B cell (primary cell): ENCODE measurements around the gene CREB5. TPM values are rescaled to one million over a fixed set of nuclear protein-coding genes. Genes with fewer than 3 reads are reported as not detected.
"Not testable (repeated sequence)": the region's sequence is repeated elsewhere in the genome, so short reads cannot be mapped to it uniquely, and the experiment has no call there.

Source experiments
- ATAC-seq: fragments of 200-7000 bp; cut with Tn5 transposase; one replicate; pipeline ENCODE4 v1.10.0; 2021; ENCODE audit warnings: low read depth, mild to moderate bottlenecking, moderate number of reproducible peaks, moderate library complexity
- CTCF ChIA-PET: fragments of 350-600 bp; sonication (Branson Sonifier 250); formaldehyde crosslinking; loops from one replicate; lab custom pipeline; 2021; ENCODE audit warnings: antibody characterized with exemption, inconsistent platforms; lab: Charles Lee
- POLR2A ChIA-PET: fragments of 350-600 bp; sonication (Branson Sonifier 250); formaldehyde crosslinking; loops from one replicate; lab custom pipeline; 2021; ENCODE audit warnings: antibody characterized with exemption; lab: Charles Lee
- DNase-seq: peaks from one replicate; pipeline ENCODE4 v3.0.0; 2013
- H2AFZ ChIP-seq: 2 replicates; pipeline ENCODE4 v1.6.1; 2012; ENCODE audit warnings: mild to moderate bottlenecking, low read depth, low read length; ENCODE audit not compliant: insufficient read depth, poor library complexity, severe bottlenecking
- H3K27ac ChIP-seq, 2 donors: 1 replicate in 1 of 2; 2 replicates in 1 of 2; pipeline ENCODE4 v1.5.1; 2012 to 2013; ENCODE audit warnings: low read length in 2 of 2, mild to moderate bottlenecking in 2 of 2, moderate library complexity in 1 of 2
- H3K27me3 ChIP-seq, 4 experiments: fragments of 200-600 bp in 1 of 4; sonication (generic) in 1 of 4; replicated peaks in 1 of 4; 1 replicate in 2 of 4; 2 replicates in 2 of 4; pipeline versions ENCODE4 v1.6.1 to v1.7.0; 2013 to 2016; ENCODE audit warnings: low read length in 3 of 4, mild to moderate bottlenecking in 2 of 4, mixed read lengths in 1 of 4, moderate library complexity in 1 of 4; ENCODE audit not compliant: insufficient read depth in 4 of 4, control insufficient read depth in 3 of 4; ENCODE audit errors: control extremely low read depth in 1 of 4
- H3K36me3 ChIP-seq, 2 experiments: replicated peaks in 1 of 2; 1 replicate in 1 of 2; 2 replicates in 1 of 2; pipeline versions ENCODE4 v1.6.1 to v1.7.1; 2013; ENCODE audit warnings: low read length in 1 of 2; ENCODE audit not compliant: insufficient read depth in 2 of 2, control insufficient read depth in 1 of 2; ENCODE audit errors: control extremely low read depth in 1 of 2, extremely low read depth in 1 of 2
- H3K4me1 ChIP-seq, 2 donors: fragments of 200-600 bp in 1 of 2; sonication (generic) in 1 of 2; 1 replicate in 1 of 2; 2 replicates in 1 of 2; pipeline versions ENCODE4 v1.5.1 to v1.6.1; 2013 to 2017; ENCODE audit warnings: low read length in 2 of 2; ENCODE audit not compliant: control insufficient read depth in 2 of 2, insufficient read depth in 2 of 2
- H3K4me2 ChIP-seq: replicated peaks from 2 replicates; pipeline ENCODE3; 2012; ENCODE audit warnings: mild to moderate bottlenecking, low read depth, low read length; ENCODE audit not compliant: poor library complexity, severe bottlenecking
- H3K4me3 ChIP-seq, 5 experiments: fragments of 200-600 bp in 1 of 5; sonication (generic) in 1 of 5; 1 replicate in 3 of 5; 2 replicates in 2 of 5; pipeline versions ENCODE4 v1.5.1 to v1.7.0; 2011 to 2016; ENCODE audit warnings: low read length in 4 of 5, mild to moderate bottlenecking in 4 of 5, low read depth in 2 of 5, control low read depth in 1 of 5, moderate library complexity in 1 of 5; ENCODE audit not compliant: insufficient read depth in 1 of 5; ENCODE audit errors: control extremely low read depth in 1 of 5, extremely low read depth in 1 of 5
- H3K79me2 ChIP-seq: fragments of 200-600 bp; sonication (generic); one replicate; pipeline ENCODE4 v1.6.0; 2016; ENCODE audit warnings: low read length; ENCODE audit not compliant: control insufficient read depth, insufficient read depth
- H3K9ac ChIP-seq: fragments of 200-600 bp; sonication (generic); 2 replicates; pipeline ENCODE4 v1.6.1; 2017; ENCODE audit warnings: mild to moderate bottlenecking, low read length, moderate library complexity
- H3K9me3 ChIP-seq, 3 donors: one replicate each; pipeline versions ENCODE4 v1.6.1 to v1.7.1; 2013; ENCODE audit warnings: low read length in 2 of 3; ENCODE audit not compliant: control insufficient read depth in 2 of 3, insufficient read depth in 1 of 3; ENCODE audit errors: control extremely low read depth in 1 of 3
- H4K20me1 ChIP-seq: 2 replicates; pipeline ENCODE4 v1.6.0; 2012; ENCODE audit warnings: mild to moderate bottlenecking, low read length; ENCODE audit not compliant: insufficient read depth, control insufficient read depth, poor library complexity, severe bottlenecking
- H3K27ac Mint-ChIP-seq: one replicate; pipeline ENCODE4 v1.8.0; 2021; ENCODE audit warnings: mixed read lengths
- H3K27me3 Mint-ChIP-seq: one replicate; pipeline ENCODE4 v1.8.0; 2021; ENCODE audit warnings: mixed read lengths
- H3K4me1 Mint-ChIP-seq: one replicate; pipeline ENCODE4 v1.8.0; 2021; ENCODE audit warnings: mixed read lengths
- H3K4me3 Mint-ChIP-seq: one replicate; pipeline ENCODE4 v1.8.0; 2021; ENCODE audit warnings: mixed read lengths
- H3K9me3 Mint-ChIP-seq: one replicate; pipeline ENCODE4 v1.8.0; 2022; ENCODE audit warnings: mixed read lengths; ENCODE audit not compliant: insufficient read depth
- CTCF ChIP-seq: fragments of 200-600 bp; IDR thresholded peaks from one replicate; pipeline ENCODE4 v1.8.0; 2022; ENCODE audit warnings: antibody characterized with exemption, mild to moderate bottlenecking
- EZH2 ChIP-seq: IDR thresholded peaks from 2 replicates; pipeline ENCODE4 v1.6.1; 2012; ENCODE audit warnings: borderline replicate concordance, low read depth, mild to moderate bottlenecking, moderate library complexity, low read length; ENCODE audit not compliant: insufficient read depth, poor library complexity, severe bottlenecking
- WGBS: methylation state at CpG from one replicate; pipeline ENCODE4 v1.1.5; 2013; ENCODE audit warnings: missing lambda C conversion rate; ENCODE audit not compliant: insufficient coverage; 5-methylcytosine and 5-hydroxymethylcytosine counted together
- intact Hi-C: fragments of 100-400 bp; cut with micrococcal nuclease; formaldehyde crosslinking; loops from one replicate; pipeline ENCODE4 v1.10.0; 2022
- polyA plus RNA-seq: library from polyadenylated mRNA; depleted of rRNA; stranded (reverse); fragments of >200 nt; gene quantifications from 2 replicates; pipeline ENCODE4 v1.2.3, GENCODE V29; 2012
- total RNA-seq, 2 donors: library from RNA; stranded (reverse); fragments of 120-200 nt in 1 of 2; gene quantifications; 1 replicate in 1 of 2; 2 replicates in 1 of 2; pipeline versions ENCODE4 v1.2.3 to v1.2.4, GENCODE V29; 2013 to 2022

CREB5 gene
- total and polyA plus RNA-seq, 2 donors (not counting 1 experiment from before 2014, with no cell fraction given): 0.05 to 0.95 TPM

- ChIA-PET POLR2A (no interaction called here), CTCF (interaction anchor here (1.2 kb wide), 1 partner anchor 176 kb away, joined by 3 read pairs; no protein-coding TSS in a partner anchor)
- no peaks in the 10 kb centered on the region for H3K36me3 ChIP-seq
- no peak for TF ChIP-seq EZH2
- no peak for TF ChIP-seq CTCF
- DNase-seq: no peak
- H3K27ac Mint-ChIP-seq: no peak overlapping the region
- no peaks in the 10 kb centered on the region for H4K20me1 ChIP-seq
- WGBS: 96% methylated on average over 9 of the region's 14 CpGs
- H3K27me3 Mint-ChIP-seq: no peaks in the 10 kb centered on the region
- H3K79me2 ChIP-seq: no peaks in the 10 kb centered on the region
- H3K9me3 ChIP-seq: no peaks in the 10 kb centered on the region
- H3K9me3 Mint-ChIP-seq: no peaks in the 10 kb centered on the region
- no peak overlapping the region for H3K9ac ChIP-seq
- no peaks in the 10 kb centered on the region for H3K27me3 ChIP-seq
- no peak overlapping the region for H3K4me3 Mint-ChIP-seq
- intact Hi-C loops: no loop called here
- peaks cover 23 to 30% of the 10 kb centered on the region in 2 donors for H3K4me1 ChIP-seq
- H3K27ac ChIP-seq: no peak overlapping the region
- H2AFZ ChIP-seq: no peak overlapping the region
- no peak overlapping the region for H3K4me2 ChIP-seq
- H3K4me3 ChIP-seq: no peak overlapping the region
- ATAC-seq: no peak
- peaks cover 49% of the 10 kb centered on the region for H3K4me1 Mint-ChIP-seq
These were observed 373.0 kb downstream of the CREB5 start for GRCh38 chr7:28785041-28785995.

GRCh38 chr7:28786156-28786555, 373.8 kb downstream of the CREB5 start:
- H3K4me1 Mint-ChIP-seq: peaks cover 46% of the 10 kb centered on the region
- ATAC-seq, H3K4me2 ChIP-seq, H3K27me3 ChIP-seq, H2AFZ ChIP-seq, H3K36me3 ChIP-seq, H3K9me3 Mint-ChIP-seq, H3K27ac Mint-ChIP-seq, H4K20me1 ChIP-seq, H3K27me3 Mint-ChIP-seq, H3K27ac ChIP-seq, H3K4me3 ChIP-seq, H3K4me3 Mint-ChIP-seq, H3K79me2 ChIP-seq, DNase-seq, POLR2A ChIA-PET, H3K9me3 ChIP-seq, intact Hi-C loops, H3K9ac ChIP-seq: not testable (repeated sequence)
- no CpG with 5 or more reads among the region's 5 CpGs for WGBS
- CTCF ChIA-PET: interaction anchor here (1.2 kb wide), 1 partner anchor 176 kb away, joined by 3 read pairs; no protein-coding TSS in a partner anchor
- peaks cover 23 to 30% of the 10 kb centered on the region in 2 donors for H3K4me1 ChIP-seq
